OCI-M2 (cell line): Measurements from ENCODE around the gene MTO1.
"Not testable (repeated sequence)": the region's sequence is repeated elsewhere in the genome, so short reads cannot be mapped to it uniquely, and the experiment has no call there.

ENCODE experiments used
- DNase-seq: peaks from one replicate; lab custom pipeline; 2025; ENCODE audit not compliant: unreplicated experiment; lab: John Stamatoyannopoulos, UW

MTO1 gene

DNA sequence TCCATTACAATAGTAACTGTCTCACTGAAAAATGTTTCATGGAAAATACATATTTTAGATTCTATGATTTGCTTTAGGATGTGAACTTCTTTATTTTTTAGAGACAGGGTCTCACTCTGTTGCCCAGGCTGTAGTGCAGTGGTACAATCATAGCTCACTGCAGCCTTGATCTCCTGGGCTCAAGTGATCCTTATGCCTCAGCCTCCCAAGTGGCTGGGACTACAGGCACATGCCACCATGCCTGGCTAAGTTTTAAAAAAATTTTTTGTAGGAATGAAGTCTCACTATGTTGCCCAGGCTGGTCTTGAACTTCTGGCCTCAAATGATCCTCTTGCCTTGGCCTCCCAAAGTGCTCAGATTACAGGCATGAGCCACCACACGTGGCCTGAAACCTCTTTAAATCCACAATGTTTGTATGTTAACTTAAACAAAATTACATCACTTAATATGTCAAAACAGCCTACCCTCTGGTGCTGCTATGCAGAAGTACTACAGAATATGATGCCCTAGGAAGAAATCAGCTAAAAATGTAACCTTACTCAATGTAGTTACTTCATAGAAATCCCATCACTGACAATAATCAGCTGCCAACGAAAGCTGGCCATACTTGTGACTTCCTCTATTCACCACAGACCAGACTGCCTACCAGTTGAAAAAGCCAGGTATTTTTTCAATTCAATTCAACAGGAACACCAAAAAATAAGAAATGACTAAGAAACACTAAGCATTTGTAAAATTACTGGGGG is 41.7 kb downstream of the MTO1 start:
- DNase-seq = no peak

DNA sequence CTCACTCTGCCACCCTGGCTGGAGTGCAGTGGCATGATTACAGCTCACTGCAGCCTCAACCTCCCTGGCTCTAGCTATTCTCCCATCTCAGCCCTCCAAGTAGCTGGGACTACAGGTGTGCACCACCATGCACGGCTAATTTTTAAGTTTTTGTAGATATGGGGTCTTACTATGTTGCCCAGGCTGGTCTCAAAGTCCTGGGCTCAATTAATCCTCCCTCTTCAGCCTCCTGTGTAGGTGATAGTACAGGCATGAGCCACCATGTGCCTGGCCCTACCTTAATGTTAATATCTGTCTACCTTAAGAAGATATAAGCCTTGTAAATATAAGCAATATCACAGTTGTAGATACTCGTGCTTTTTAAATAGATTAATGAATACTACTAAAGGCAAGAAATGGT is 42.6 kb downstream of the MTO1 start:
- no peak for DNase-seq

DNA sequence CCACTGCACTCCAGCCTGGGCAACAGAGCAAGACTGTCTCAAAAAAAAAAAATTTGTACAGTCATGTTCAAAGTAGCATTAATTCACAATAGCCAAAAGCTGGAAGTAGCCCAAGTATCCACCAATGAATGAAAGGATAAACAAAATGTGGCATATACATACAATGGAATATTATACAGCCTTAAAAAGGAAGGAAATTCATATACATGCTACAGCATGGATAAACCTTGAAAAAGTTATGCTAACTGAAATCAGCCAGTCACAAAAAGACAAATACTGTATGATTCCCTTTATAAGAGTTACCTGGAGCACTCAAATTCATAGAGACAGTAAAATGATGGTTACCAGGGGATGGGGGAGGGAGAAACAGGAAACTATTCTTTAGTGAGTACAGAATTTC is 43.6 kb downstream of the MTO1 start:
- no peak for DNase-seq

DNA sequence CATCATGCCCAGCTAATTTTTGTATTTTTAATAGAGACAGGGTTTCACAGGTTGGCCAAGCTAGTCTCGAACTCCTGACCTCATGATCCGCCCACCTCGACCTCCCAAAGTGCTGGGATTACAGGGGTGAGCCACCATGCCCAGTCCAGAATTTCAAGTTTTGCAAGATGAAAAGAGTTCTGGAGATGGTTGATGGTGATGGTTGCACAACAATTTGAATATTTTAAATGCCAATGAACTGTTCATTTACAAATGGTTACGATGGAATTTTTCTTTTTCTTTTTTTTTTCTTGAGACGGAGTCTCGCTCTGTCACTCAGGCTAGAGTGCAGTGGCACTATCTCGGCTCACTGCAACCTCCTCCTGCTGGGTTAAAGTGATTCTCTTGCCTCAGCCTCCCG is 44.2 kb downstream of the MTO1 start:
- DNase-seq = not testable (repeated sequence)

DNA sequence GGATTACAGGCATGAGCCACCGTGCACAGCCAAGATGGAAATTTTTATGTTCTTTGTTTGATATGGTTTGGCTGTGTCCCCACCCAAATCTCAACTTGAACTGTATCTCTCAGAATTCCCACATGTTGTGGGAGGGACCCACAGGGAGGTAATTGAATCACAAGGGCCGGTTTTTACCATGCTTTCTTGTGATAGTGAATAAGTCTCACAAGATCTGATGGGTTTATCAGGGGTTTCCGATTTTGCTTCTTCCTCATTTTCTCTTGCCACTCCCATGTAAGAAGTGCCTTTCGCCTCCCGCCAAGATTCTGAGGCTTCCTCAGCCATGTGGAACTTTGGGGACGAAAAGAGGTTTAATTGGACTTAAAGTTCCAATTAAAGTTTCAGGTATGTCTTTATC is 44.7 kb downstream of the MTO1 start:
- no peak for DNase-seq

DNA sequence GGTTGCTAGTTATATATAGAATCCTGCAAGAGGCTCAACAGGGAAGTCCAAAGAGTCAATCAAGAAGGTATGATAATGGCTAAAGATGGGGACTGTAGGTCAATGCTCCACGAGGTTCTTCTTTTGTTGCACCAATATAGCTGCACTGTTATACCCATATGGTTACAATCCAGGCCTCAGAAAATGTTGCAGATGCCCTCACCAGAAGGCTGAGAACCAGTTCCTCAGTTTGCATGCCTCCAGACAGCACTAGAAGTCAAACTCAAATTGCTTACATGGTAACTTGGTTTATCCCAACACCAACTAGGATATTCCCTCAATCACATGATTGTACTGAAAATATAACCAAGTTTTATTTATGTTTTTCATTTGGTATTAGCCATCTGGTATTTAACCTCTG is 47.2 kb downstream of the MTO1 start:
- DNase-seq = no peak

DNA sequence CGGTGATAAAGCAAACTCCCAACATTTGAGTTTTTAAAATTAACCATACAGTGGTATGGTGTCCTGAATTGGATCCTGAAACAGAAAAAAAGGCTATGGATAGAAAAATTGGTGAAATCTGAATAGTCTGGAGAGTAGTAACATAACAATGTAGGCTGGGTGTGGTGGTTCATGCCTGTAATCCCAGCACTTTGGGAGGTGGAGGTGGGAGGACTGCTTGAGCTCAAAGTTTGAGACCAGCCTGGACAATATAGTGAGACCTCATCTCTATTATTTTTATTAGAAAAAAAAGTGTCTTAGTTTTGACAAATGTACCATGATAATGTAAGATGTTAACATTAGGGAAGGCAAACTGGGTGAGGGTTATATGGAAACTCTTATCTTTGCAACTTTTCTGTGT is 48.3 kb downstream of the MTO1 start:
- DNase-seq = no peak

DNA sequence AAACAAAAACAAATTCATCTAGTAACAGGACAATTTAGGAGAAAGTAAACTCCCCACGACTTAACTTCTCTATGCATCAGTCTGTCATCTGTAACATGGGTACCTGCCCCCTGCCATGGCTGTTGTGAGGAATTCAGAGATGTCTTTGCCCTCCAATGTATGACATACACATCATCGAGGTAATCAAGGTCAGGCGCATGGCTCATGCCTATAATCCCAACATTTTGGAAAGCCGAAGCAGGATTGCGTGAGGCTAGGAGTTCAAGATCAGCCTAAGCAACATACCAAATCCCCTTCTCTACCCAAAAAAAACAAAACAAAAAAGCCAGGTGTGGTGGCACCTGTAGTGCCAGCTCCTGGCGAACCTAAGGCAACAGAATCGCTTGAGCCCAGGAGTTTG is 50.3 kb downstream of the MTO1 start:
- DNase-seq = no peak

DNA sequence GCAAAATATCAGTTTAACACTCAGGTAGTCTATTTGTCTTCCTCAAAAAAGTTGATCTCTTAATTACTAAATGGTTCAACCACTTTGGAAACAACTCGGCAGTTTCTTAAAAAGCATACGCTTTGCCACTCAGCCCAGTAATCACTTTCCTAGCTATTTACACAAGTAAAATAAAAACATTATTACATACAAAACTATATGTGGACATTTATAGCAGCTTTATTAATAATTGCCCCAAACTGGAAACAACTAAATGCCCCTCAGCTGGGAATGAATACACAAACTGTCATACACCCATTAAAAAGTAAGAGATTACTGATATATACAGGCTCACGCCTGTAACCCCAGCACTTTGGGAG is 51.9 kb downstream of the MTO1 start:
- no peak for DNase-seq

DNA sequence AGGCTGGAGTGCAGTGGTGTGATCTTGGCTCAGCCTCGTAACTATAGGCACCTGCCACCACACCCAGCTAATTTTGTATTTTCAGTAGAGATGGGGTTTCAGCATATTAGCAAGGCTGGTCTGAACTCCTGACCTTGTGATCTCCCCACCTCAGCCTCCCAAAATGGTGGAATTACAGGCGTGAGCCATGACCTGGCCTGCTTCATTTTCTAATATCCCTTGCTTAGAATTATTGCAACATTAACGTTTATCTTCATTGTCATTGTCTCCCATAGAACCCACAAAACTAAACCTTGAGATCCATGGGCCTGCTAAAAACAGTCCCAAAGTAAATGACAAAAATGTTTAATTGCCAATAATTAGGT is 53.2 kb downstream of the MTO1 start:
- DNase-seq = no peak

DNA sequence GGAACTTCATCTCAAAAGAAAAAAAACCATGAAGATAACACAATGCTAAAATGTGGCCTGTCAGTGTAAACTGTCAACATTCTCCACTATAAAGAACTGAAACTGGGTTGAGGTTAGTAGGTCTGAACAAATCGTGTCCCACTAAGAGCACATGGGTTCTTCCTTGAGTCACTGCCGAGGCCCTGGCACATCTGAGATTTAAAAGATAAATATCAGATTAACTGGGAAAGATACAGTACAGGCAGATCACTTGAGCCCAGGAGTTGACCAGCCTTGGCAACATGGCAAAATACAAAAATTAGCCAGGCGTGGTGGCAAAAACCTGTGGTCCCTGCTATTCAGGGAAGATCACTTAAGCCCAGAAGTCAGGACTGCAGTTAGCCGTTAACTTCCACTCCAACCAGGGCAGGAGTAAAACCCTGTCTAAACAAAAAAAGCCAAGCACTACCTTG is 53.7 kb downstream of the MTO1 start:
- DNase-seq = no peak

DNA sequence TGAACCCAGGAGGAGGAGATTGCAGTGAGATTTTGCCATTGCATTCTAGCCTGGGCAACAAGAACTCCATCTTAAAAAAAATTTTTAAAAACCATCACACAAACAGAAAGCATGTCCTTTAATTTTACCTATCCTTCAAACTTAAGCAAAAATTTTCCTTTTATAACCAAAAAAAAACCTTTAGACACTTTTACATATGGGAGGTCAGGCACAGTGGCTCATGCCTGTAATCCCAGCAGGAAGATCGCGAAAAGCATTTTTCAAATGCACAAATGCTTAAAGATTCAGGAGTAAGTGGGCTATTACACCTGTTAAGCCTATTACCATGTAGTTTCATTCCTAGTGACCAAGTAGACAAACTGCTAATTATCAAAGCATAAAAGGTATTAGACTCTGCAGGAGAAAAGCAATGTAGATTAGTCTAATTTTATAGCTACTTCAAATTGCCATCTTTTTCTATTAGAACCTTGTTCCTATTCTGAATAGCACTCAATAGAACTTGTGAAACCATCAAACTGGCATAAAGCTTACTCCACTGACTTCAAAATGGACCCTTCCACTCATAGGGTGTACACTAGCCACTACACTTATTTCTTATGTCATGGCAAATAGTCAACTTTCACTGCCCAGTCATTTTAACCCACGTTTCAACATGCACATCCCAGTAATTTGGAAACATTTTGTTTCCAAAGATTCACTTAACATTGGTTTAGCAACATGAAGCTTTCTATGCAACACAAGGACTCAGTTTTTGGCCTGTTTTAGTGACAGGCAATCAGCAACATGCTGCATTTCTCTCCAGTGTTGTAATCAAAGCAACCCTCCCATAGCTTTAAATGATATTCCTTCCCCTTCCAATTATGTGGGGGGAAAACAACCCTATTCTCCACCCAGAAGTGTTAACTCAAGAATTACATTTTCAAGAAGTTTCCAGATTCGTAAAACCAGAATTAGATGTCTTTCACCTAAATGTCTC is 55.3 kb downstream of the MTO1 start:
- no peak for DNase-seq

DNA sequence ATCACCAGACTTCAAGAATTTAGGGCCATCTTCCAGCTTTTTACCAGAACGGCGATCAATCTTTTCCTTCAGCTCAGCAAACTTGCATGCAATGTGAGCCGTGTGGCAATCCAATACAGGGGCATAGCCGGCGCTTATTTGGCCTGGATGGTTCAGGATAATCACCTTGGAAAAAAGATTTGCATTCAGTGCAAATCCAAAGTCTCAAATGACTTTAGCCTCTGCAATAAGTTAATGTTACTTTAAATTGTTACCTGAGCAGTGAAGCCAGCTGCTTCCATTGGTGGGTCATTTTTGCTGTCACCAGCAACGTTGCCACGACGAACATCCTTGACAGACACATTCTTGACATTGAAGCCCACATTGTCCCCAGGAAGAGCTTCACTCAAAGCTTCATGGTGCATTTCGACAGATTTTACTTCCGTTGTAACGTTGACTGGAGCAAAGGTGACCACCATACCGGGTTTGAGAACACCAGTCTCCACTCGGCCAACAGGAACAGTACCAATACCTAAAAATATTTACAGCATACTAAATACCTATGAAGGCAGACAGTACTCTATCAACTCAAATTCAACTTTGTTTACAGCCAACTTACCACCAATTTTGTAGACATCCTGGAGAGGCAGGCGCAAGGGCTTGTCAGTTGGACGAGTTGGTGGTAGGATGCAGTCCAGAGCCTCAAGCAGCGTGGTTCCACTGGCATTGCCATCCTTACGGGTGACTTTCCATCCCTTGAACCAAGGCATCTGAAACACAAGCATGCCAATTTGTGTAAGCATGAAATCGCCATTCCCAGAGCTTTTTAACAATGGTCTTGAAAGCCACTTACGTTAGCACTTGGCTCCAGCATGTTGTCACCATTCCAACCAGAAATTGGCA is 56.8 kb downstream of the MTO1 start:
- DNase-seq = not testable (repeated sequence)

DNA sequence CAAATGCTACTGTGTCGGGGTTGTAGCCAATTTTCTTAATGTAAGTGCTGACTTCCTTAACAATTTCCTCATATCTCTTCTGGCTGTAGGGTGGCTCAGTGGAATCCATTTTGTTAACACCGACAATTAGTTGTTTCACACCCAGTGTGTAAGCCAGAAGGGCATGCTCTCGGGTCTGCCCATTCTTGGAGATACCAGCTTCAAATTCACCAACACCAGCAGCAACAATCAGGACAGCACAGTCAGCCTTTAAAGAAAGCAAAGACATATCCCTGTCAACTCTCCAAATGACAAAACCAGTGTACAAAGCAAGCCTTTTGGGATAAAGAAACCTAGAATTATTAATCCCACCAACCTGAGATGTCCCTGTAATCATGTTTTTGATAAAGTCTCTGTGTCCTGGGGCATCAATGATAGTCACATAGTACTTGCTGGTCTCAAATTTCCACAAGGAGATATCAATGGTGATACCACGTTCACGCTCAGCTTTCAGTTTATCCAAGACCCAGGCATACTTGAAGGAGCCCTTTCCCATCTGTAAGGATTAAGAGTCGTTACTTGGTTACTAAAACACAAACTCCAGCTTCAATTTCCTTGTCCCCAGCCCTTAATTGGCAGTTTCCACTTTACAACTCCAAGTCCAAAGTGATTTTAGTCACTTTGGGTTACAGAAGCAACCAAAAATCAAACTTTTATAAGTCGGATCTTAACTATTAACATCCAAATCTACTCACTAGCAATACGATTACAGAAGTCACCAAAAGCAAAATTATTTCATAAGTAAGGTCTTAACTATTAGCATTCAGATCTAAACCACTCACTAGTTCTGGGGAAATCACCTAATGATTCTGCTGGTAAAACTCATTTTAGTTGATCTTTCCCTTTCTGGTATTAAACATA is 57.7 kb downstream of the MTO1 start:
- not testable (repeated sequence) for DNase-seq

DNA sequence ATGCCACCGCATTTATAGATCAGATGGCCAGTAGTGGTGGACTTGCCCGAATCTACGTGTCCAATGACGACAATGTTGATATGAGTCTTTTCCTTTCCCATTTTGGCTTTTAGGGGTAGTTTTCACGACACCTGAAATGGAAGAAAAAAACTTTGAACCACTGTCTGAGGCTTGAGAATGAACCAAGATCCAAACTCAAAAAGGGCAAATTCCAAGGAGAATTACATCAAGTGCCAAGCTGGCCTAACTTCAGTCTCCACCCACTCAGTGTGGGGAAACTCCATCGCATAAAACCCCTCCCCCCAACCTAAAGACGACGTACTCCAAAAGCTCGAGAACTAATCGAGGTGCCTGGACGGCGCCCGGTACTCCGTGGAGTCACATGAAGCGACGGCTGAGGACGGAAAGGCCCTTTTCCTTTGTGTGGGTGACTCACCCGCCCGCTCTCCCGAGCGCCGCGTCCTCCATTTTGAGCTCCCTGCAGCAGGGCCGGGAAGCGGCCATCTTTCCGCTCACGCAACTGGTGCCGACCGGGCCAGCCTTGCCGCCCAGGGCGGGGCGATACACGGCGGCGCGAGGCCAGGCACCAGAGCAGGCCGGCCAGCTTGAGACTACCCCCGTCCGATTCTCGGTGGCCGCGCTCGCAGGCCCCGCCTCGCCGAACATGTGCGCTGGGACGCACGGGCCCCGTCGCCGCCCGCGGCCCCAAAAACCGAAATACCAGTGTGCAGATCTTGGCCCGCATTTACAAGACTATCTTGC is 58.6 kb downstream of the MTO1 start:
- DNase-seq = no peak

DNA sequence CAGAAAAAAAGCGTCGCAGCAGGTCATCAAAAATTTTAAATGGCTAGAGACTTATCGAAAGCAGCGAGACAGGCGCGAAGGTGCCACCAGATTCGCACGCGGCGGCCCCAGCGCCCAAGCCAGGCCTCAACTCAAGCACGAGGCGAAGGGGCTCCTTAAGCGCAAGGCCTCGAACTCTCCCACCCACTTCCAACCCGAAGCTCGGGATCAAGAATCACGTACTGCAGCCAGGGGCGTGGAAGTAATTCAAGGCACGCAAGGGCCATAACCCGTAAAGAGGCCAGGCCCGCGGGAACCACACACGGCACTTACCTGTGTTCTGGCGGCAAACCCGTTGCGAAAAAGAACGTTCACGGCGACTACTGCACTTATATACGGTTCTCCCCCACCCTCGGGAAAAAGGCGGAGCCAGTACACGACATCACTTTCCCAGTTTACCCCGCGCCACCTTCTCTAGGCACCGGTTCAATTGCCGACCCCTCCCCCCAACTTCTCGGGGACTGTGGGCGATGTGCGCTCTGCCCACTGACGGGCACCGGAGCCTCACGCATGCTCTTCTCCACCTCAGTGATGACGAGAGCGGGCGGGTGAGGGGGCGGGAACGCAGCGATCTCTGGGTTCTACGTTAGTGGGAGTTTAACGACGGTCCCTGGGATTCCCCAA is 59.3 kb downstream of the MTO1 start, which contains the start of gene EEF1A1:
TSS of gene EEF1A1 (minus strand) at position 345 of the 663 bp plus-strand sequence. CDS start 1,006 bp downstream, outside the sequence.
- DNase-seq = peak; percentile 97

DNA sequence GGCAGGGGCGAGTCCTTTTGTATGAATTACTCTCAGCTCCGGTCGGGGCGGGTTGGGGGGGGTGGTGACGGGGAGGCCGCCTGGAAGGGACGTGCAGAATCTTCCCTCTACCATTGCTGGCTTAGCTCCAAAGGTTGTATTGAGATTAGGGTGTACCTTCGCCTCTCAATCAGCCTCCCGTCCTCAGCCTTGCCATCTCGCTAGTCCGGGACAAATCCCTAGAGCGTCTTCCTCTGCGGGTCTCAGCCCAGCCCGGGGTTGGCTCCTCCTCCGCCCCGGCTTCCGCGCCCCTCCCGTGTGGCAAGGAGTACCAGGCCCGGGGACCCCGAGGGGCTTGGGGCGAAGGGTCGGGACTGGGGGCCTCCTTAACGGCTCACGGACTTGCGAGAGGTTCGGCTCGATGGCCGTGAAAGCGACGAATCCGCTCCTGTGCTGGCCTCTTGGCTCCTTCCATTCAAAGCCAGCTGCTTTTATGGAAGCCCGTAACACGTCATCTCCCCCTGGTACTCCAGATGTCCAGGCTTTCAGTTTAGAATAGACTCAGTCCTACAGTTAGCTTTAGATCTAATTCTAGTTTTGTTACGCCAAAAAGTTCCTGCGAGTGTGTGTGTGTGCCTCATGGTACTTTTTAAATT is 59.9 kb downstream of the MTO1 start:
- peak; percentile 94 for DNase-seq

DNA sequence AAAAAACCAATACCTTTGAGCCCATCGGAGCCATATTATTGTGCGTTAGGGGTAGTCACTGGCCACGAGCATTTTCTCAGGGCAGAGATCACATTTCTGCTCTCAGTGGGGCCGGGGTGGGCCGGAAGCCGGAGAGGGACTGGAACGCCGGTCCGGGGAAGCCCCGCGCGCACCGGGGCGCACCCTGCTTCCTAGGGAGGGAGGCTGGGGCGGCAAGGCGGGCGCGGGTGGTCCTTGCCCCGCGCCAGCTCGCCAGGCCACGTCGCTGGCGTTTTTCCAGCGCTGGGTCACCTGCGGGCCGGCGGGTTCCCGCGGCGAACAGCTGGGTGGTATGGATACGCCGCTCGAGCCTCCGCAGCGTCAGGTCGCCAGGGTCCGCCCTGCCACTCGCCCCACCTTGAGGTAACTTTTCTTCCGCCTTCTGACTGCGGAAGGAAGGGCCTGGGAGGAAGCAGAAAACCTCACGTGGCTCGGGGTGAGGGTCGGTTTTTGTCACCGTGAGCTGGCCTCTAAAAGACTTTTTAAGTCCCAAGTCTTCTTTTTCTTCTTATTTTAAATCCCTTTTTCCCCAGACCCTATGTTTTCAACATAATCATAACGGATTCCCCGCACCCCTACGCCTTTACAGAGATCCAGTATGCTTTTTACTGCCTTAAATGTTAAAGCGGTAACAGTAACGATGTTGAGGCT is 62.0 kb downstream of the MTO1 start:
- DNase-seq = no peak
